GM12878 (cell line): ENCODE data around the gene MCC.

Experiments used
- CTCF ChIP-seq, 3 experiments: IDR thresholded peaks in 2 of 3; conservative IDR thresholded peaks in 1 of 3; 2 replicates each; pipeline ENCODE4 v1.5.1; 2011; ENCODE audit warnings: low read depth in 3 of 3, low read length in 3 of 3, mild to moderate bottlenecking in 3 of 3, control low read depth in 2 of 3, moderate library complexity in 2 of 3, inconsistent platforms in 1 of 3, mixed read lengths in 1 of 3; ENCODE audit not compliant: control insufficient read depth in 2 of 3, insufficient read depth in 1 of 3; ENCODE audit errors: extremely low read depth in 1 of 3
- EP300 ChIP-seq, 2 experiments: fragments of 150-350 bp in 1 of 2; IDR thresholded peaks; 2 replicates each; pipeline ENCODE4 v1.6.1; 2011 to 2012; ENCODE audit warnings: low read depth in 2 of 2, low read length in 2 of 2, borderline replicate concordance in 1 of 2, improper control_type of control experiment in 1 of 2, inconsistent platforms in 1 of 2; ENCODE audit not compliant: control insufficient read depth in 1 of 2
- MYC ChIP-seq: IDR thresholded peaks from 2 replicates; pipeline ENCODE4 v1.6.1; 2011; ENCODE audit warnings: mild to moderate bottlenecking, low read length, moderate library complexity, inconsistent platforms; ENCODE audit not compliant: insufficient read depth, insufficient replicate concordance, insufficient read length, severe bottlenecking
- NR2C2 ChIP-seq: IDR thresholded peaks from 2 replicates; pipeline ENCODE4 v1.6.1; 2011; ENCODE audit warnings: borderline replicate concordance, low read depth; ENCODE audit not compliant: control insufficient read depth, insufficient read length
- POLR2A ChIP-seq: IDR thresholded peaks from 2 replicates; pipeline ENCODE4 v1.6.1; 2011; ENCODE audit warnings: low read depth, mild to moderate bottlenecking, low read length
- POLR2AphosphoS5 ChIP-seq: IDR thresholded peaks from 2 replicates; pipeline ENCODE4 v1.6.1; 2011; ENCODE audit warnings: mild to moderate bottlenecking, low read length, inconsistent platforms
- RAD21 ChIP-seq: IDR thresholded peaks from 2 replicates; pipeline ENCODE4 v1.6.1; 2011; ENCODE audit warnings: mild to moderate bottlenecking, low read depth, low read length, moderate library complexity; ENCODE audit not compliant: insufficient read depth
- SP1 ChIP-seq: IDR thresholded peaks from one replicate; pipeline ENCODE4 v1.6.1; 2011; ENCODE audit warnings: low read depth, low read length
- STAT3 ChIP-seq: IDR thresholded peaks from 2 replicates; pipeline ENCODE4 v1.6.1; 2011; ENCODE audit warnings: low read depth, low read length, improper control_type of control experiment
- TCF12 ChIP-seq: IDR thresholded peaks from 2 replicates; pipeline ENCODE4 v1.6.1; 2011; ENCODE audit warnings: low read depth, mild to moderate bottlenecking, low read length
- TCF7 ChIP-seq: IDR thresholded peaks from 2 replicates; pipeline ENCODE4 v1.6.1; 2014; ENCODE audit warnings: antibody characterized with exemption, borderline replicate concordance

GRCh38 chr5:113487416-113487780 lies 855 bp downstream of the MCC start:
- TF ChIP-seq STAT3 (no peak), POLR2A (no peak), MYC (no peak), TCF12 (no peak), SP1 (no peak), EP300 (IDR thresholded peaks at IDR 0.05; ENCODE audit: borderline replicate concordance in 1 of 2, control insufficient read depth in 1 of 2, low read depth in 2 of 2, low read length in 2 of 2) (no peak), RAD21 (no peak), NR2C2 (no peak), POLR2AphosphoS5 (no peak), TCF7 (no peak), CTCF (IDR thresholded peaks at IDR 0.05 in 2 of 3, conservative IDR thresholded peaks at IDR 0.05 in 1 of 3; ENCODE audit: control insufficient read depth in 2 of 3, extremely low read depth in 1 of 3, insufficient read depth in 1 of 3, low read depth in 3 of 3, low read length in 3 of 3) (no peak)
